OCI-M2 (cell line): Measurements from ENCODE around the gene FIS1.

Experiments
- DNase-seq: peaks from one replicate; lab custom pipeline; 2025; ENCODE audit not compliant: unreplicated experiment; lab: John Stamatoyannopoulos, UW

The FIS1 gene

DNA sequence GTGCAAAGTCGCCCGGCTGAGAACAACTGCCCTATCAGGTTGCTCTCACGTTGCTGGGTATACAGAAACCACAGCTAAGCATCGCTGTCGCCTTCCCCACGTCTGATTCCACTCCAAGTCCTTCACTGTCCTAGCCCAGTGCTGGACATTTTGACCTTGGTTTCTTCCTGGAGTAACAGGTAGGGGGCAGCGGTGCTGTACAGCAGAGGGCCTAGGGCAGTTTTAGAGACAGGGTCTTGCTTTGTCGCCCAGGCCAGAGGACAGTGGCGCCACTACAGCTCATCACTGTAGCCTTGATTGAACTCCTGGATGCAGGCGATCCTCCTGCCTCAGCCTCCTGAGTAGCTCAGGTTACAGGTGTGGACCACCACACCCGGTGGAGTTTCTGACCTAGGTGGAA lies 9.8 kb downstream of the FIS1 start:
- DNase-seq: no peak

DNA sequence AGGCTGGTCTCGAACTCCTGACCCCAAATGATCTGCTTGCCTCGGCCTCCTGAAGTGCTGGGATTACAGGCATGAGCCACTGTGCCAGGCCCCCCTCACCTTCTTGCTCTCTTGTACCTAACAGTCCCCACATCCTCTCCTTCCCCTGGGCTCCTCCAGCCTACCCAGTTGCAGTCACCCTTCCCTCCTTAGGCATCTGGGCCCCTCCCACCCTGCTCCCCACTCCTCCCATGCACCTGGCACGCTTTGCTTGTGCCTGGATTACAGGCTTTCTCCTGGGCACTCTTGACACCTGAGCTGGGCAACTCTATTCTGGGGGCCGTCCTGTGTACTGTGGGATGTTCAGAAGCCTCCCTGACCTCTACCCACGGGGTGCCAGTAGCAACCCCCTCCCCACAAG lies 10.2 kb downstream of the FIS1 start:
- DNase-seq: no peak

- no peak for DNase-seq
Observed at GRCh38 chr7:101233907-101234547, 10.9 kb downstream of the FIS1 start.

- DNase-seq: no peak
Observed at GRCh38 chr7:101232141-101232850, 12.6 kb downstream of the FIS1 start.

DNA sequence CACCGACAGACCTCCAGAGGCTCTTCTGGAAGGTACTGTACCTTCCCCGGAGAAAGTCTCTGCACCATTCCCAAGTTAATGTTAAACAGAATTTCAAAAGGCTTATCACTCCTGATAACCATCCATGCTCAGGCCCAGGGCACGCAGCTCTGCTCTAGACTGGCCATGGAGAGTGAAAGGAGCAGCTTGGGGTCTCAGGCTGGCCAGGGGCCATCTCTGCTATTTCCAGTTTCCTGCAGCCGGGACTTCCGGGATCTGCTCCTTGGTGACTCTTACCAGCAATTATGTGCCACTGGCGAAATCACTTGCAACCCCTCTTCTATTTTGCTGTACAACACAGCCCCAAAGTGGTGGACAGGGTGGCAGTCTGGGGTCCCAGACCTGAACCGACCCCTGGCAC lies 13.2 kb downstream of the FIS1 start:
- DNase-seq: no peak

DNA sequence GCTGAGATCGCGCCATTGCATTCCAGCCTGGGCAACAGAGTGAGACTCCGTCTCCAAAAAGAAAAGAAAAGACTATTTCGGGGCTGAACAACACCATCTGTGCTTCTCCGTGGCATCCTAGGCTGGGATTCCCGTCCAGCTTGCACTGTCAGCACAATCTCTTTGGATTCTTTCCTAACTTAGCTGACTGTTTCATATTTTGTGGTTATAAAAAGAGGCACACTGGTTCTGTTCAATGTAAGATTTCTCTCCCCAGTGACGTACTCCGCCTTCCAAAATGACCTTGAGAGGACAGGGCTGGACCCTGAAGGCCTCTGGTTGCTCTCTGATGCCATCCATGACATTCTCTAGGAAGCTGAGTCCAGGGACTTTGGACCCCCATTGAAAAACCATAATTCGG lies 18.2 kb downstream of the FIS1 start:
- DNase-seq: no peak

DNA sequence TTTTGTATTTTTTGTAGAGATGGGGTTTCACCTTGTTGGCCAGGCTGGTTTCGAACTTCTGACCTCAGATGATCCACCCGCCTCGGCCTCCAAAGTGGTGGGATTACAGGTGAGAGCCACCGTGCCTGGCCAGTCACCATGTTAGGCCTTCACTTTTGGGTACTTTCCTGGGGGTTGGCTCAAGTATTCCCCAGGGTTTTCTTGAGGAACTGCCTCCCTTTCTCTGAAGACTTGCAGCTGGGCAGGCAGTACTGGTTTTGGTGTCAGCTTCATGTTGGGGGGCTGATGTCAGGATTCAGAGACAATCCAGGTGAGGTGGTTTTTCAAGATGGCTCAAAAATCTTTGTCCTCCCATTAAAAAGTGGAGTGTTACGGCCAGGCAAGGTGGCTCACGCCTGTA lies 19.2 kb downstream of the FIS1 start:
- DNase-seq: no peak

DNA sequence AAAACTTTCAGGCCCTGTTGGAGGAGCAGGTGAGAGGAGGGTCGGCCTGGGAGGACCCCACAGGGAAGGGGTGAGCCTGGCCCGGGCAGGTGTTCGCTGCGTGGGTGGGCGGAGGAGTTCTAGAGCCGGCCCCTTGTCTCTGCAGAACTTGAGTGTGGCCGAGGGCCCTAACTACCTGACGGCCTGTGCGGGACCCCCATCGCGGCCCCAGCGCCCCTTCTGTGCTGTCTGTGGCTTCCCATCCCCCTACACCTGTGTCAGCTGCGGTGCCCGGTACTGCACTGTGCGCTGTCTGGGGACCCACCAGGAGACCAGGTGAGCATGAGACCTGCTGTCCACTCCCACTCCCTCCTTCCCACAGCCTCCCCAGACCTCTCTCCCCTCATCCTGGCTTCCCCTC lies 21.4 kb downstream of the FIS1 start:
- DNase-seq: no peak

DNA sequence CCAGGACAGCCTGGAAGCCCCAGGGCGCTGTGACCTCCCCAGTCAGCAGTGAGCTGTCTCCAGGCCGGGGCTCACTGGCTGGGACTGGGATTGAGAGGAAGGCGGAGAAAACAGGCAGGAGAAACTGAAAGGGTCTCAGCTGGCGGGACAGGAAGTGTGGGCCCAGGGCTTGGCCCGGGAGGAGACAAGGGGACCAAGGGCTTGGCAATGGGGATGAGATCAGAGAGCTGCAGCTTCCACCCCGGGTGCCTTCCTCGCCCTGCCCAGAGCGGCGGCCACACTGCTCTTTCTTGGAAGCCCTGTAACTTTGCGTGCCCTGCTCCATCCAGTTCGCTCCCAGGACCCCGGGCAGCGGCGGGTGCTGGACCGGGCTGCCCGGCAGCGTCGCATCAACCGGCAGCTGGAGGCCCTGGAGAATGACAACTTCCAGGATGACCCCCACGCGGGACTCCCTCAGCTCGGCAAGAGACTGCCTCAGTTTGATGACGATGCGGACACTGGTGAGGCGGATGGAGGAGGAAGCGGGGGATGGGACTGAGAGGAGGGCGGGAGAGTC lies 22.5 kb downstream of the FIS1 start:
- DNase-seq: no peak

DNA sequence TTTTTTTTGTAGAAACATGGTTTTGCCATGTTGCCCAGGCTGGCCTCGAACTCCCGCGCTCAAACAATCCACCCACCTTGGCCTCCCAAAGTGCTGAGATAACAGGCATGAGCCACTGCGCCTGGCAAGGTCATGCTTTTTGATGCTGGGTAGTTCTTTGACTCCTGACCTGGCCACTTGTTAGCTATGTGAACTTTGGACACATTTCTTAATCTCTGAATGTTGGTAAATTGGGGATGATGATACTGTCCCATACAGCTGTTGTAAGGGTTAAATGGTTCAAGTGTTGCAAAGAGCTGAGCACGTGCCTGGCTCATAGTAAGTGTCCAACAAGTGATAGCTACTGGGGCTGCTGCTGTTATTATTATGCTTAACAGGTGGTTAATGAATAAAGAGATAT lies 24.6 kb downstream of the FIS1 start:
- DNase-seq: no peak

GRCh38 chr7:101218236-101219125 lies 26.4 kb downstream of the FIS1 start:
- no peak for DNase-seq

- DNase-seq: peak; percentile 87
Observed at GRCh38 chr7:101217388-101218235, 27.3 kb downstream of the FIS1 start, which contains the start of the genes PLOD3 and ZNHIT1. TSS of gene PLOD3 (minus strand) at chr7:101217581. CDS start at chr7:101217274, 307 bp downstream. TSS of gene ZNHIT1 (plus strand) at chr7:101218165. CDS start at chr7:101218196, 31 bp downstream.

- no peak for DNase-seq
Observed at GRCh38 chr7:101216860-101217387, 28.0 kb downstream of the FIS1 start.

GRCh38 chr7:101216001-101216859 lies 28.7 kb downstream of the FIS1 start:
- DNase-seq: no peak

- DNase-seq: no peak
Observed at GRCh38 chr7:101212014-101212413, 32.9 kb downstream of the FIS1 start.

GRCh38 chr7:101211501-101211900 lies 33.4 kb downstream of the FIS1 start:
- DNase-seq: no peak

DNA sequence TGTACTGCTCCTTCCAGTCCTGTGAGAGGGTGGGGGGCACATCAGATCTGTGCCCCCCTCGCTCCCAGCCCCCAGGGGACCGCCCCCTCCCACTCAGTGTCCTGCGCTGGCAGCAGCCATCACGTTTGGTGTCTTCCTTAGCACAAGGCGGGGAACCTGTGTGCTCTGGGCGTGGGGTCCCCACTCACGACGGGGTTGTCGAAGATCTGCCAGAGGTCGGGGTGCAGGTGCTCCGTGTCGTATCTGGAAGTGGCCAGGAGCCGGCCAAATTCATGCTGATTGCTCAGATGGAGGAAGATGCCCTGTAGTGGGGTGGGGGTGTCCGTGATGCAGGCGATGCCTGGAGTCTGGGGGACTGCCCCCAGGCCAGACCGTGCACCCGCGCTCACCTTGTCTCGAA lies 34.7 kb downstream of the FIS1 start:
- no peak for DNase-seq

GRCh38 chr7:101208794-101209193 lies 36.1 kb downstream of the FIS1 start:
- no peak for DNase-seq

GRCh38 chr7:101207459-101207858 lies 37.4 kb downstream of the FIS1 start:
- DNase-seq: no peak
